Measurements from ENCODE around the gene CACNG4. TPM values are rescaled to one million over a fixed set of nuclear protein-coding genes. Genes with fewer than 3 reads are reported as not detected.

Gene CACNG4
- total RNA-seq, 1 experiment from 2014 or later = 2.4 TPM

DNA sequence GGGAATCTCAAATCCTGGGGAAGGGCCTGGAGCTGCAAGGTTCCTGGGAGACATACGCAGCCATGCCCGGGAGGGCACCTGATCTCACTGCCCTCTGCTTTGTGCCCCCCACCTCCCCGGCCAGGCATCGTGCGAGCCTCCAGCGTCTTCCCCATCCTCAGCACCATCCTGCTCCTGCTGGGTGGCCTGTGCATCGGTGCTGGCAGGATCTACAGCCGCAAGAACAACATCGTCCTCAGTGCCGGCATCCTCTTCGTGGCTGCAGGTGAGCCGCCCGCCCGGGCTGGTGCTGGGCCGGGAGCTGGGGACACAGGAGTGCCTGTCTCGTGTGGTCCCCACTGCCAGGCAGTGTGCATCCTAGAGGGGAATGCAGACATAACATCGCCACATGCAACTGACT lies 60.2 kb downstream of the CACNG4 start:
- no peak overlapping the region for H3K4me3 ChIP-seq (ENCODE audit: low read length)
- no peaks in the 10 kb centered on the region for H3K9me2 ChIP-seq (replicated peaks; ENCODE audit: low read length)
- no peaks in the 10 kb centered on the region for H3K4me1 ChIP-seq (ENCODE audit: insufficient read depth, low read length)
- intact Hi-C loops (cut with micrococcal nuclease) = no loop called here
- H3F3A ChIP-seq (ENCODE audit: low read length, unreplicated experiment) = no peaks in the 10 kb centered on the region
- H3K4me2 ChIP-seq (ENCODE audit: low read length) = no peak overlapping the region
- no peaks in the 10 kb centered on the region for H3K36me3 ChIP-seq (ENCODE audit: low read depth, low read length)
- H3K27ac ChIP-seq (ENCODE audit: low read length) = no peak overlapping the region
- BruUV-seq (replicated peaks) = no TSS peak
- no peaks in the 10 kb centered on the region for H3K79me2 ChIP-seq (ENCODE audit: low read length)
- ATAC-seq (no peak), DNase-seq (no peak)
- ChIA-PET CTCF (no interaction called here), POLR2A (ENCODE audit: unreplicated experiment) (no interaction called here)
- TF ChIP-seq EZH2phosphoT487 (IDR thresholded peaks at IDR 0.05; ENCODE audit: borderline replicate concordance, low read length) (no peak), EZH2 (IDR thresholded peaks at IDR 0.05; ENCODE audit: low read length, unreplicated experiment) (no peak)
- TF ChIP-seq, protein P1, sequence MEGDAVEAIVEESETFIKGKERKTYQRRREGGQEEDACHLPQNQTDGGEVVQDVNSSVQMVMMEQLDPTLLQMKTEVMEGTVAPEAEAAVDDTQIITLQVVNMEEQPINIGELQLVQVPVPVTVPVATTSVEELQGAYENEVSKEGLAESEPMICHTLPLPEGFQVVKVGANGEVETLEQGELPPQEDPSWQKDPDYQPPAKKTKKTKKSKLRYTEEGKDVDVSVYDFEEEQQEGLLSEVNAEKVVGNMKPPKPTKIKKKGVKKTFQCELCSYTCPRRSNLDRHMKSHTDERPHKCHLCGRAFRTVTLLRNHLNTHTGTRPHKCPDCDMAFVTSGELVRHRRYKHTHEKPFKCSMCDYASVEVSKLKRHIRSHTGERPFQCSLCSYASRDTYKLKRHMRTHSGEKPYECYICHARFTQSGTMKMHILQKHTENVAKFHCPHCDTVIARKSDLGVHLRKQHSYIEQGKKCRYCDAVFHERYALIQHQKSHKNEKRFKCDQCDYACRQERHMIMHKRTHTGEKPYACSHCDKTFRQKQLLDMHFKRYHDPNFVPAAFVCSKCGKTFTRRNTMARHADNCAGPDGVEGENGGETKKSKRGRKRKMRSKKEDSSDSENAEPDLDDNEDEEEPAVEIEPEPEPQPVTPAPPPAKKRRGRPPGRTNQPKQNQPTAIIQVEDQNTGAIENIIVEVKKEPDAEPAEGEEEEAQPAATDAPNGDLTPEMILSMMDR (conservative IDR thresholded peaks at IDR 0.05; ENCODE audit: low read depth, low read length) = no peak
- H3K27me3 ChIP-seq (ENCODE audit: low read length) = no peaks in the 10 kb centered on the region
- no peaks in the 10 kb centered on the region for H4K20me1 ChIP-seq (ENCODE audit: low read length)
- H3K9me3 ChIP-seq (ENCODE audit: low read length) = no peaks in the 10 kb centered on the region
- no peak overlapping the region for H3K9ac ChIP-seq (ENCODE audit: low read length)
- no peak overlapping the region for H2AFZ ChIP-seq (ENCODE audit: low read length)

DNA sequence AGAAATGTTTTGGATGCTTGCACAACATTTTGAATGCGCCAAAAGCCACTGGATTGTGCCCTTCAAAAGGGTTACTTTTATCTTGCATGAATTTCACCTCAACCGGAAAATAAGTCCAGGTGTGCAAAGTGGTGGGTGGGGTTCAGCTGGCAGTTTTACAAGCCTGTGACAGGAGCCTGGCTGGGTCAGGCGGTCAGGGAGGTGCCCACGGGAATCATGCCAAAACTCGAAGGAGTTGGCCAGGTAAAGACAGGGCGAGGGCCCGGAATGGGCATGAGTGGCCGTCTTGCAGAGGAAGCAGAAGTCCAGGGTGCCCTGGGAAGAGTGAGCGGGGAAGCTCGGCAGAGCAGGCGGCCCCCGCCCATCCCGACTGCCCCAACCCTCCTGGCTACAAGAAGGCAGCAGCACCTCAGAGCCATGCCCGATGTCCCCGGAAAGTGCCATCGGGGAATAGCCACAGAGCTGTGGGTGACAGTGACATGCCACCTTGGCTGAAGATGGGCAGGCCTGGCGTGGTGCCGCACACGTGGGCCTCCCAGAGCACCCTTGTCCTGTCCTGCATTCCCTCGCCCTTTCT lies 60.8 kb downstream of the CACNG4 start:
- intact Hi-C loops (cut with micrococcal nuclease) = no loop called here
- H4K20me1 ChIP-seq (ENCODE audit: low read length) = no peaks in the 10 kb centered on the region
- CTCF ChIA-PET = no interaction called here
- POLR2A ChIA-PET (ENCODE audit: unreplicated experiment) = no interaction called here
- no peaks in the 10 kb centered on the region for H3K9me2 ChIP-seq (replicated peaks; ENCODE audit: low read length)
- H2AFZ ChIP-seq (ENCODE audit: low read length) = no peak overlapping the region
- no peak for ATAC-seq
- no peaks in the 10 kb centered on the region for H3K9me3 ChIP-seq (ENCODE audit: low read length)
- no peaks in the 10 kb centered on the region for H3K27me3 ChIP-seq (ENCODE audit: low read length)
- no peak overlapping the region for H3K4me2 ChIP-seq (ENCODE audit: low read length)
- DNase-seq = no peak
- no peaks in the 10 kb centered on the region for H3F3A ChIP-seq (ENCODE audit: low read length, unreplicated experiment)
- H3K79me2 ChIP-seq (ENCODE audit: low read length) = no peaks in the 10 kb centered on the region
- no peaks in the 10 kb centered on the region for H3K4me1 ChIP-seq (ENCODE audit: insufficient read depth, low read length)
- H3K36me3 ChIP-seq (ENCODE audit: low read depth, low read length) = no peaks in the 10 kb centered on the region
- BruUV-seq (replicated peaks) = no TSS peak
- H3K27ac ChIP-seq (ENCODE audit: low read length) = no peak overlapping the region
- H3K4me3 ChIP-seq (ENCODE audit: low read length) = no peak overlapping the region
- no peak for TF ChIP-seq EZH2 (IDR thresholded peaks at IDR 0.05; ENCODE audit: low read length, unreplicated experiment)
- TF ChIP-seq, protein P1 (conservative IDR thresholded peaks at IDR 0.05; ENCODE audit: low read depth, low read length) = no peak
- no peak for TF ChIP-seq EZH2phosphoT487 (IDR thresholded peaks at IDR 0.05; ENCODE audit: borderline replicate concordance, low read length)
- no peak overlapping the region for H3K9ac ChIP-seq (ENCODE audit: low read length)

DNA sequence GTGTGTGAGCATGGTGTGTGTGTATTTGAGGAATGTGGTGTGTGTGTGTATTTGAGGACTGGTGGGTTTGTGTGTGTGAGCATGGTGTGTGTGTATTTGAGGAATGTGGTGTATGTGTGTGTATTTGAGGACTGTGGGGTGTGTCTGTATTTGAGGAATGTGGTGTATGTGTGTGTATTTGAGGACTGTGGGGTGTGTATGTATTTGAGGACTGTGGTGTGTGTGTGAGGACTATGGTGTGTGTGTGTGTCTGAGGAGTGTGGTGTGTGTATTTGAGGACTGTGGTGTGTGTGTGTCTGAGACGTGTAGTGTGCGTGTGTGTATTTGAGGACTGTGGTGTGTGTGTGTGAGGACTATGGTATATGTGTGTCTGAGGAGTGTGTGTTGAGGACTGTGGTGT lies 61.8 kb downstream of the CACNG4 start:
- intact Hi-C loops (cut with micrococcal nuclease) = no loop called here
- H3K9me3 ChIP-seq (ENCODE audit: low read length) = no peaks in the 10 kb centered on the region
- no peaks in the 10 kb centered on the region for H3K36me3 ChIP-seq (ENCODE audit: low read depth, low read length)
- no peak overlapping the region for H3K27ac ChIP-seq (ENCODE audit: low read length)
- H3K27me3 ChIP-seq (ENCODE audit: low read length) = no peaks in the 10 kb centered on the region
- no TSS peak for BruUV-seq (replicated peaks)
- H3K9ac ChIP-seq (ENCODE audit: low read length) = no peak overlapping the region
- H3F3A ChIP-seq (ENCODE audit: low read length, unreplicated experiment) = no peaks in the 10 kb centered on the region
- no peaks in the 10 kb centered on the region for H4K20me1 ChIP-seq (ENCODE audit: low read length)
- CTCF ChIA-PET = no interaction called here
- ATAC-seq (peak; percentile 53), DNase-seq (no peak)
- H3K4me3 ChIP-seq (ENCODE audit: low read length) = no peak overlapping the region
- no peaks in the 10 kb centered on the region for H3K4me1 ChIP-seq (ENCODE audit: insufficient read depth, low read length)
- H2AFZ ChIP-seq (ENCODE audit: low read length) = no peak overlapping the region
- H3K9me2 ChIP-seq (replicated peaks; ENCODE audit: low read length) = no peaks in the 10 kb centered on the region
- H3K79me2 ChIP-seq (ENCODE audit: low read length) = no peaks in the 10 kb centered on the region
- POLR2A ChIA-PET (ENCODE audit: unreplicated experiment) = no interaction called here
- no peak overlapping the region for H3K4me2 ChIP-seq (ENCODE audit: low read length)
- TF ChIP-seq, protein P1 (conservative IDR thresholded peaks at IDR 0.05; ENCODE audit: low read depth, low read length) = no peak
- TF ChIP-seq EZH2phosphoT487 (IDR thresholded peaks at IDR 0.05; ENCODE audit: borderline replicate concordance, low read length) = no peak
- TF ChIP-seq EZH2 (IDR thresholded peaks at IDR 0.05; ENCODE audit: low read length, unreplicated experiment) = no peak
